ENCODE results near the gene FCF1.
"Not testable (repeated sequence)": the region's sequence is repeated elsewhere in the genome, so short reads cannot be mapped to it uniquely, and the experiment has no call there.

FCF1 gene

DNA sequence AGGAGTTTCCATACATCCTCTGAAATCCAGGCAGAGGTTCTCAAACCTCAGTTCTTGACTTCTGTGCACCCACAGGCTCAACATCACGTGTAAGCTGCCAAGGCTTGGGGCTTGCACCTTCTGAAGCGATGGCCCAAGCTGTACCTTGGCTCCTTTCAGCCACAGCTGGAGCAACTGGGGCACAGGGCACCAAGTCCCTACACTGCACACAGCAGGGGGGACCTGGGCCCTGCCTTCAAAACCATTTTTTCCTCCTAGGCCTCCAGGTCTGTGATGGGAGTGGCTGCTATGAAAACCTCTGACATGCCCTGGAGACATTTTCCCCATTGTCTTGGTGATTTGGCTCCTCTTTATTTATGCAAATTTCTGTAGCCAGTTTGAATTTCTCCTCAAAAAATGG lies 10.7 kb upstream of the FCF1 start:
- no peak for DNase-seq

DNA sequence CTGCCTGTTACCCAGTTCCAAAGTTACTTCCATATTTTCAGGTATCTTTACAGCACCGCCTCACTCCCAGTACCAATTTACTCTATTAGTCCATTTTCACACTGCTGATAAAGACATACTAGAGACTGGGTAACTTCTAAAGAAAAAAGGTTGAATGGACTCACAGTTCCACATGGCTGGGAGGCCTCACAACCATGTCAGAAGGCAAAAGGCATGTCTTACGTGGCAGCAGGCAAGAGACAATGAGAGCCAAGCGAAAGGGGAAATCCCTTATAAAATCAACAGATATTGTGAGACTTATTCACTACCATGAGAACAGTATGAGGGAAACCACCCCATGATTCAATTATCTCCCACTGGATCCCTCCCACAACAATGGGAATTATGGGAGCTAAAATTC lies 9.9 kb upstream of the FCF1 start:
- no peak for DNase-seq

- no peak for DNase-seq
Measured at GRCh38 chr14:74704656-74705055, 8.3 kb upstream of the FCF1 start.

DNA sequence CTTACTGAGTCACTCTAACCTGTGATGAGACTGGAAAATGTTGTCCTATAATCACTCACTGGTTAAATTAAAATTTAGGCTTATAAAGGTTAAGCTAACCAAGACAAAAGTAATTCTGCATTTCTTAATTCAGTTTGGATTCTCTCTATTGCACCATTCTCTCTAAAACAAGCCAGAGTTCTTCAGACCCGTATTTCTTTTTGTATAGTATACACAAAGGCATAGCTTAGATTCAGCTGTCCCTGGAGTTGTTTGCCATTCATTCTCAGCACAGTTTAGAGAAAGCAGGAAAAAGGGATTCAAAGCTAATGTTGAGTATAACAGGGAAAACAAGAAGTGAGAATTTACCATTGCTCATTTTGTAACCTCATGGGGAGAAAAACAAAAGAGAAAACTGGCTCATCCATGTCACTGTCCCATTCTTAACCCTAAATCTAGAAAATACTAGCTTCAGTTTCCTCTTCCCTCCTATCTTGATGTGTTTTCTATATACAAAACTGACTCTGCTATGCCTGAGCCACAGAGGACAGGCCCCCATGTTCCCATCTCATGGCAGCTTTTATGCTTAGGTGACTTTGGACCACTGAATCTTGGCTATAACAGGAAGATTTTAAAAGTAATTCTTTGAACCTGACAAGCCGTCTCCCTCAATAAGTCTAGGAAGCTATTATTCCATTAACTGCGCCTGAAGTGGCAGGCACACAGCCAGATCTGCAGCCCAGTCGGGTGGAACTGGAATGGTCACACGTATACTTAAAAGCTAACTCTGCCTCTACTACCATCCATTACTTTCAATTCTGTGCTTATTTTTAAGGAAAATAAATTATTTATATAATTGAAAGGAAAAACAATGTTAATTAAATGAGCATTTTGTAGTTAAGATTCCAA lies 7.1 kb upstream of the FCF1 start:
- DNase-seq, result no peak

DNA sequence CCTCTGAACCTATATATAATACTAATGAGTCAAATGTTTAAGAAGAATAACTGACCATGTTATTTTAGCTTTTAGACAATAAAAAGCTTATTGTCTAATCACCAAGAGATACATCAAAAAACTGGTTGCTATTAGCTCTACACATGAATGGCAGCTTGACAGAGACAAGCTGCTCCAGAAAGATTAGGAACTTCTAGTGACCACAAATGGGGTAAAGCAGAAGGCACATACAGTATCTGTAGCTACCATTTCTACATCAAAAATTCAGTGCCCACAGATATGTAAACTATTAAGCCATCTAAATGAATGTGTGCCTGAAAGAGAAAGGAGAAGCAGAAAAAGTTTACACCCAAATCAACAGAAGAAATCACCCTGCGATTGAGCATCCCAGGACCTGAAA lies 2.5 kb upstream of the FCF1 start:
- no peak for DNase-seq

GRCh38 chr14:74711651-74712050 lies 1.3 kb upstream of the FCF1 start:
- no peak for DNase-seq

GRCh38 chr14:74713395-74713735 lies 421 bp downstream of the FCF1 start:
- no peak for DNase-seq

- no peak for DNase-seq
Measured at GRCh38 chr14:74720526-74720925, 7.6 kb downstream of the FCF1 start.

DNA sequence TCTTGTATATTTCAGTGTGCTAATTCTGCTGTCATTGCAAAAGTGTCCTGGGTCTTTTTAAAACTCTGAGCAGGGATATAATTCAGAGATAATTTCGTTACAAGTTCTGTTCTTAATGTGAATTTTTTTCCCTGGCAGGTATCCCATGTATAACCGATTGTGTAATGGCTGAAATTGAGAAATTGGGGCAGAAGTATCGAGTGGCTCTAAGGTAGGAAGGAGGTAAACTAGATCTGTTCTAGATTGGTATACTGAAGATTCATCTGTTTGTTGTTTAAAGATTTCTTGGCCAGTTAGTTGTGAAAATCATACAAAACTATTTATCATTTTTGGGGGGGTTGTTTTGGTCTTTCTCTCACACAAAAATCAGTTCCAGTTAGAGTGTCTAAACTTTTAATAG lies 10.2 kb downstream of the FCF1 start:
- no peak for DNase-seq

GRCh38 chr14:74732387-74732786 lies 19.4 kb downstream of the FCF1 start:
- no peak for DNase-seq

DNA sequence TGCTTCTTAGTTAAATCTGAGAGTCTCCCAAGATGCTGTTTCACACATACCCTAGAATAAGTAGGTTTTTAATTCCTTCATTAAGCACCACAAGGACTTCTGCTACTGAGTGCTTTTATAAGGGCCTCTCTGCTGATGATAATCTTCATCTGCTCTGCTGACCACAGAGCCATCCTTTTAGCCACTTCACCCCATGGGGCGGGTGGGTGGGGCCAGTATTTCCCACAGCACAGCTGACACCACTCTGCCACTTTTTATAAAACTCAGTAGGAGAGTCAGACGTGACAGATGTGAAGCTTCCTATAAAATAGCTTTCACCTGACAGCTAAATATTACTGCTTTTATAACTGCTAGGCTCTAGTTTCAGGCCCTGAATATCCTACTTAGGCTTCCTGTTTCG lies 20.3 kb downstream of the FCF1 start:
- no peak for DNase-seq

- DNase-seq, result no peak
Measured at GRCh38 chr14:74735125-74735524, 22.2 kb downstream of the FCF1 start.

DNA sequence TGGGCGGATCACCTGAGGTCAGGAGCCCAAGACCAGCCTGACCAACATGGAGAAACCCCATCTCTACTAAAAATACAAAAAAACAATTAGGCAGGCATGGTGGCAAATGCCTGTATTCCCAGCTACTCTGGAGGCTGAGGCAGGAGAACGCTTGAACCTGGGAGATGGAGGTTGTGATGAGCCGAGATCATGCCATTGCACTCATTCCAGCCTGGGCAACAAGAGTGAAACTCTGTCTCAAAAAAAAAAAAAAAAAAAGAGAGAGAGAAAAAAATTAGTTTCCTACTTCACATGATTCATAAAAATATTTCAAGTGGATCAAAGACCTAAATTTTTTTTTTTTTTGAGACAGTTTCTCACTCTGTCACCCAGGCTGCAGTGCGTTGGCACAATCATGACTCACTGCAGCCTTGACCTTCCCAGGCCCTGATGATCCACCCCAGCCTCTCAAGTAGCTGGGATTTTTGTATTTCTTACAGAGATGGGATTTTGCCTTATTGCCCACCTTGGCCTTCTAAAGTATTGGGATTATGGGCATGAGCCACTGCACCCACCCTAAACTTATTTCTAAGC lies 24.9 kb downstream of the FCF1 start:
- DNase-seq, result no peak

DNA sequence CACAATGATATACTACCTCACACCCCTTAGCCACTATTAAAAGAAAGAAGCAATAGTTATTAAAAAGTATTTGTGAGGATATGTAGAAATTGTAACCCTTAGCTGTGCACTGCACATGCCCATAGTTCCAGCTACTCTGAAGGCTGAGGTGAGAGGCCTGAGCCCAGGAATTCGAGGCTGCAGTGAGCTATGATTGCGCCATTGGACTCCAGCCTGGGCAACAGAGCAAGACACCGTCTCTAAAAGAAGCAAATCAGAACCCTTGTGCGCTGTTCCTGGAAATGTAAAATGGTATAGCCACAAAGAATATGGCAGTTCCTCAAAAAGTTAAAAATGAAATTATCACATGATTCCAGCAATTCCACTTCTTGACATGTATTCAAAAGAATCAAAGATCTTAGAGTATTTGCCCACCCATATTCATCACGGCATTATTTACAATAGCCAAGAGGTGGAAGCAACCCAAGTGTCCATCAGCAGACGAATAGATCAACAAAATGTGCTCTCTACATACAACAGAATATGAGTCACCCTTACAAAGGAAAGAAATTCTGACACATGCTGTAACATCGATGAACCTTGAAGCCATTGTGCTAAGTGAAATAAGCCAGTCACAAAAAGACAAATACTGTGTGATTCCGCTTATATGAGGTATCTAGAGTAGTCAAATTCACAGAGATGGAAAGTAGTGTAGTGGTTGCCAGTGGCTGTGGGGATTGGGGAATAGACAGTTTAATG lies 26.5 kb downstream of the FCF1 start:
- no peak for DNase-seq

GRCh38 chr14:74747237-74747636 lies 34.3 kb downstream of the FCF1 start:
- no peak for DNase-seq

DNA sequence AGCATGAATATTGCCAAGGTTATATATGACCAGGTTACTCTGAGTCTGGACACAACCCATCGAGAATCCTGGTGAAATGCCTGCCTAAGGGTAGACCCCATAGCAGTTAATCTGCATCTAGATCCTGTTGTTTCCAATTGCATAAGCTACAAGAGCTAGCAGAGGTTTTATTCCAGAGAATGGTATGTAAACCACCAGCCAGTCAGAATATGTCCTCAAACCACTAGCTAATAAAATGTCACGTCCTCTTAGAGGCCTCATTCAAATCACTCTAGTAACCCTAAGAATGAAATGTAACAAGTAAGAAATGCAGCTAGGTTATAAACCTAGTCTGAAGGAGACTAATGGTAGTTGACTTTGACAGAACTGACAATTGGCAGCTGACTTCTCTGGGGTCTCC lies 41.2 kb downstream of the FCF1 start:
- no peak for DNase-seq

DNA sequence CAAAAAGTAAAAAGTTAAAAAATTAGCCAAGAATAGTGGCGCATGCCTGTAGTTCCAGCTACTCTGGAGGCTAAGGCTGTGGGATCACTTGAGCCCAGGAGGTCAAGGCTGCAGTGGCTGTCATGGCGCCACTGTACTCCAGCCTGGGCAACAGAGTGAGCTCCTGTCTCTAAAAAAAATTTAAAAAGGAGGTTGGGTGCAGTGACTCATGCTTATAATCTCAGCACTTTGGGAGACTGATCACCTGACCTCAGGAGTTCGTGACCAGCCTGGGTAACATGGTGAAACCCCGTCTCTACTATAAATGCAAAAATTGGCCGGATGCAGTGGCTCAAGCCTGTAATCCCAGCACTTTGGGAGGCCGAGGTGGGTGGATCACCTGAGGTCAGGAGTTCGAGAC lies 42.0 kb downstream of the FCF1 start:
- no peak for DNase-seq

DNA sequence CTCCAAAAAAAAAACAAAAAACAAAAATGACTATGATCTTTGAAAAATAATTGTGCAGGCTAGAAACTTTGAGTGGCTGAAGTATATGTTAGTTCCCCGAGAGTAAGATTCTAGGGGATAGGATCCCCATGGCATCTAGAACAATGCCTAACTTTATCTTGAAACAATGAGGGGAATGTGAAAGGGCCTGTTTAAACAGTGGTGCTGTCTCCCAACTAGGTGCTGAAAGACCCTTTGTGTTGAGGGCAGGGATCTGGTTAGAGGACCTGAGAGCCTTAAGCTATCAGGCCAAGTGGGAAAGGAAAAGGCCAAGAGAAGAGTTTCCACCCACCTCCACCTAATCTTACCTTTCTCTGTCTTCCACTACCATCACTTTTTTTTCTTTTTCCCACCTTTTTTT lies 43.4 kb downstream of the FCF1 start:
- DNase-seq, result no peak

GRCh38 chr14:74758505-74758904 lies 45.6 kb downstream of the FCF1 start:
- DNase-seq, result not testable (repeated sequence)

DNA sequence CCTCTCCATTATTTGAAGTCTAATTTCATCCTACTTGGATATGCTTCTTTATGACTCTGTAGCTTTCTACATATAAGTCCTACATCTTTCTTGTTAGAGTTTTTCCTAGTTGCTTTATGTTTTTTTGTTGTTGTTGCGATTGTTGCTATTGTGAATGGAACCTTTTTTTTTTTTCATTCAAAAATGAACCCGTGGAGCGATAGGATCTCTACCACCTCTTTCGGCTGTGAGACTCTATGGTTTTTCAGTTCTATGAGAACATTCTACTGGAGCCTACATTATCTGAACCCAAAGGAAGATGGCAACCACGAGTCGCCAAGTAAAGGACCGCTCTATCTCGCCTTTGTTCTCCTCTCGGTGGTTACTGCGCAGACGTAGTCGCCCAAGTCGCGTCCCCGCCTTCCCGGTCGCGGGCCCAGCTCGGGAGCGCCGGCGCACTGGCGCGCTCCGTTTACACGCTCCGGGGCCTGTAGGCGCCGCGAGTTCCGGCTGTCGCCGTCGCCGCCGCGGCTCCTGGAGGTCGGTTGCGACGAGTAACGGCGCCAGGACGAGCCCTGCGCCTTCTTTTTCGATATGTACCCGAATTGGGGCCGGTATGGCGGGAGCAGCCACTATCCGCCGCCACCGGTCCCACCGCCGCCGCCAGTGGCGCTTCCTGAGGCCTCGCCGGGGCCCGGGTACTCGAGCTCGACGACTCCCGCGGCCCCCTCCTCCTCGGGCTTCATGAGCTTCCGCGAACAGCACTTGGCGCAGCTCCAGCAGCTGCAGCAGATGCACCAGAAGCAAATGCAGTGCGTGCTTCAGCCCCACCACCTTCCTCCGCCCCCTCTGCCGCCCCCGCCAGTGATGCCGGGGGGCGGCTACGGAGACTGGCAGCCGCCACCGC lies 50.2 kb downstream of the FCF1 start, which contains the start of gene YLPM1:
Gene YLPM1, plus strand, starts transcription at position 400 of the 886 bp plus-strand sequence. Its CDS starts 174 bp downstream, at position 574.
- peak; percentile 93 for DNase-seq

DNA sequence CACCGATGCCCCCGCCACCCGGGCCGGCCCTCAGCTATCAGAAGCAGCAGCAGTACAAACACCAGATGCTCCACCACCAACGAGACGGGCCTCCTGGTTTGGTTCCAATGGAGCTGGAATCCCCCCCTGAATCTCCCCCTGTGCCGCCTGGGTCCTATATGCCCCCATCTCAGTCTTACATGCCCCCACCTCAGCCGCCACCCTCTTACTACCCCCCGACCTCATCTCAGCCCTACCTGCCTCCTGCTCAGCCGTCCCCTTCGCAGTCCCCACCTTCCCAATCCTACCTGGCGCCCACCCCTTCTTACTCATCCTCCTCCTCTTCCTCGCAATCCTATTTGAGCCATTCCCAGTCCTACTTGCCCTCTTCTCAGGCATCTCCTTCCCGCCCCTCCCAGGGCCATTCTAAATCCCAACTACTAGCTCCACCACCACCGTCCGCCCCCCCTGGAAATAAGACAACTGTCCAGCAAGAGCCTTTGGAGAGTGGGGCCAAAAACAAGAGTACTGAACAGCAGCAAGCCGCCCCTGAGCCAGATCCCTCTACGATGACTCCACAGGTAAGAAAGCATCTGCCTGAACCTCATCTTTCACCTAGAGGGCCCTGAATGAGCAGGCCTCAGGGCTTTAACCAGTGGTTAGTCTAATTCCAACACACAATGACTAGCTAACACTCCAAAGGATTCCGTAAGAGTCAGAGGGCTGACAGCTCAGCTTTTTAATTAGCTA lies 51.0 kb downstream of the FCF1 start:
- DNase-seq, result no peak

DNA sequence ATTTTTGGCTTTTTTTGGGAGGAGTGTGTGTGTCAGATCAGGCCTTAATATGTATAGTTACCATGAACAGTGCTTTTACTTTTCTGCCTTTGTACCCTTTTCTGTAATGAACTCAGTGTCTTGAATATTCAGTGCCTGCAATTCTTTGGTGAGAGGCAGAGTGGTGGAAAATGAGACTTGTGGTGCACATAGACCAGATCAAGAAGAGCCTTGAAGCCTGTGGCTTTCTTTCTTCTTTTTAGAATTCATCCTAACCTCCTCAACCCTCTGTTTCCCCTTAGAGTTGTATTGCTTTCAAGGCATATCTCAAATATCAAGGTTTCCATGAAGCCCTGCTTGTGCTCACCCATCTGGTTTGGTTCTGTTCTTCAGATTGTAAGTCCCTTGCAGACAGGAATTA lies 52.8 kb downstream of the FCF1 start:
- no peak for DNase-seq
